Activated T-cell treated with anti-CD3 and anti-CD28 coated beads, Interleukin-2, amount 50 U/mL, for 1 hour (primary cell): ENCODE results near the gene KLHL2.

Experiments
- DNase-seq: peaks from one replicate; pipeline ENCODE4 v3.0.0-alpha.2; 2020

KLHL2 gene

DNA sequence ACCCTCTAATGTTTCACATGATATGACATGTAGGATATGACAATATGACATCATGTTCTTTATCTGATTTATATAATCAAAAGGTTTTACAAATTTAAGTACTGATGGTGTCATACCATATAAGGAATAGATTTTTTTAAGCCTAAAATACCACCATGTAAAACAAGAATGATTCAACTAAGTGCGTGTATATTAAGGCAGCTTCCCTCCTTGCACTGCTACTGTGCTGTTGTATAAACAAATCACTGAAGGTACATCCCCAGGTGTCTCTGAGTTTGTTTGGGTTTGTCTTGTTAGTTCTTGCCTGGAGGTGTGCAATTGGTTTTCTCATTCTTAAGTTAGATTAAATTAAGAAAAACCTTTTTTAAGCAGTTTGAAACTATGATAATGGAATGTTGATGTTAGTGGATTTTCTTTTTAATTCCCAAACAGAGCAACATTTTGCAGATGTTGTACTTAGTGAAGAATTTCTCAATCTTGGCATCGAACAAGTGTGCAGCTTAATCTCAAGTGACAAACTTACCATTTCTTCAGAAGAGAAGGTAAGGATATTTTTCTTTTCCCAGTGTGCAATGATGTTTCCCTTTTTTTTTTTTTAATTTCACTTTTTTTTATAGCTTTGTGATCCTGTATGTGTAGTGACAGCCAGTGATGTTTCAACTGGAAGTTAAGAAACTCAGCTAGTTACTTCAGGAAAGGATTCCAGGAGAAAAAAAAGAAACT is 86.7 kb downstream of the KLHL2 start:
- DNase-seq = no peak

- no peak for DNase-seq
Observed at GRCh38 chr4:165294907-165295306, 87.5 kb downstream of the KLHL2 start.

DNA sequence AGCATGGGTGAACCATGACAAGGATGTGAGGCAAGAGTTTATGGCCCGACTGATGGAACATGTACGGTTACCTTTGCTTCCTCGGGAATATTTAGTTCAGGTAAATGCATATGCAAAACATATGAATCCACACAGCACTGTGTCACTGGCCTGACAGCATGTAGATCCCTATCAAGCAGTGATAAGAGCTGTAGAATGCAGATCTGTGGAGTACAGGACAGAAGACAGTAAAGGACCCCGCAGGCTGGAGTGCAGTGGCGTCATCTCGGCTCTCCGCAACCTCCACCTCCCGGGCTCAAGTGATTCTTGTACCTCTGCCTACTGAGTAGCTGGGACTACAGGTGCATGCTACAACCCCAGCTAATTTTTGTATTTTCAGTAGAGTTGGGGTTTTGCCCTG is 90.3 kb downstream of the KLHL2 start:
- DNase-seq = no peak

DNA sequence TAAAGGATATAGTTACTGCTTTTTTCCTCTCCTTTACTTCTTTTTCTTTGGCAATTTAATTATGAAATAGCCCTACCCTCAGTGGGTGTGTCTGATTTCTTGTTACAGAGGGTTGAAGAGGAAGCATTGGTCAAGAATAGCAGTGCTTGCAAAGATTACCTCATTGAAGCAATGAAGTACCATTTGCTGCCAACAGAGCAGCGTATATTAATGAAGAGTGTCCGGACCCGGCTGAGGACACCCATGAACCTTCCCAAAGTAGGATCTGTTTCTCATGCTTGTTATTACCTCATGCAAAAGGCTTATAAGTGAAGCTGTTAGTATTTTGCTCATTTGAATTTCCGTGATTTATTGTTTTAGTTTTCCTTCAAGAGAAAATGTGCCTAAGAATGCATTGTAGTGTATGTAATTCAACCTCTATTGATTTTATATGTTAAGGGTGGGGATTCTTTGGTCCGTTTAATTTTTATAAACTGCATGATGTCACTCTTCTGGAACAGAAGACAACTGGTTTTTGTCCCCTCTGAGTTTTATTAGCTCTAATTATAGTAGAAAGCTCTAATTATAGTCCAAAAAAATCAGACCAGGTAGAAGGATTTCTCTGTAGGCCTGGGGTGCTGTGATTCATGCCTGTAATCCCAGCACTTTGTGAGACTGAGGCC is 92.2 kb downstream of the KLHL2 start:
- no peak for DNase-seq

- DNase-seq = no peak
Observed at GRCh38 chr4:165301833-165302232, 94.5 kb downstream of the KLHL2 start.

DNA sequence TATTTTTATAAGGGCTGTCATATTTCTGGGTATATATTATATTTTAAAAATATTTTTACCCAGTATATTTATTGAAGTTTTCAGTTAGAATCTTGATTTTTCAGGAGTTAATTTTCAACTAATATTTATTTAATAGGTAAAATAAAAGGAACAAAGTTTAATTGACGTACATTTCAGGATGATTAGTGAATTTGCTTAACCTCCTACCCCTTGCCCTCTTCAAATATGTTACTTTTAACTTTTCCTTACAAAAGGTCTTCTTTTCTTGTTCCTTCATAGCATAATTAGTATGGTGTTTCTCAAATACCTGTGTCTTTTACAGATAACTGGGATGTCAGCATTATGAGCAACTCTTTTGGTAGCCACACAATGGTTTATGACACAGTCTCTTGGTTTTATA is 95.3 kb downstream of the KLHL2 start:
- DNase-seq = no peak

DNA sequence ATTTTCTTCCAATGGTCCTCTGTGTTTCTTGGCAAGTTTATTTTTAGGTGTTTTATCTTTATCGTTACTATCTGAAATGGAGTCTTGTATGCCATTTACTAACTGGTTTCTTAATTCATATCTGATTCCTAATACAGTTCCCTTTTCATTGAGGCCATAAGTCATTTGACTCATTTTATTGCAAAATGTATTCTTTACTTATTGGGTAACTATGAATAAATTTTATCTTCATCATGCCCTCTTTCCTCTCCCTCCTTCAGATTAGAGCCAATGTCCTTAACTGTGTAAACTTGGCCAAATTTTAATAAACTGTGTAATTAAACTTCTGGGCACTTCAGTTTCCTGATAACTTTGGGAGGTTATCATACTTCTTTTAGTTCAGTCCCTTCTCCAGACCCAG is 100.8 kb downstream of the KLHL2 start:
- no peak for DNase-seq

DNA sequence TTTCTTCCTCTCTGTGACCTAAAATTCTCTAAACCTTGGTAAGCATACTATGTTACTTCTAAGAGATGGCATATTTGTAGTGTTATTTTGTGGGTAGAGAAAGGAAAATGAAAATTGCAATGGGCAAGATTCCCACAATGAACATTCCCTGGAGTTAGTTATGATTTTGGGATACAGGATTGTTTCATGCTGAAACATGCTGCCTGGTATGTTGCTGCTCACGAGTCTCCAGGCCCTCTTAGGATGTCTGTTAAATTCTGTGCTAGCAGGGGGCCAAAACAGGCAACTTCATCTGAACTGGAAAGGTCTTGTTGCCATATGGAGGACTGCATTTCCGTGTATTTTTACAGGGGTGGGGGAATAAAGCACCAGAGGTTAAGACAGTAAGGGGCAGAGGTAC is 101.2 kb downstream of the KLHL2 start:
- DNase-seq = no peak

DNA sequence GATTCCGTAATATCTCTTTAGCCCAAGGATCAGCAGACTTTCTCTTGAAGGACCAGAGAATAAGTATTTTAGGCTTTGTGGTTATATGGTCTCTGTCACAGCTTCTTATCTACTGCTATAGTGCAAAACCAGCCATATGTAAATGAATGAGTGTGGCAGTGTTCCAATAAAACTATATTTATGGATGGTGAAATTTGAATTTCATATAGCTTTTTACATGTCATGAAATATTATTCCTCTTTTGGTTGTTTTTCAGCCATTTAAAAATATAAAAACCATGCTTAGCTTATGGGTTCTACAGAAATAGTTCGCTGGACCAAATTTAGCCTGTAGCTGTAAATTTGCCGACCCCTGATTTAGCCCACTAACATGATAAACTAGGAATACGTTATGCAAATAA is 102.1 kb downstream of the KLHL2 start:
- no peak for DNase-seq

GRCh38 chr4:165312506-165312905 is 105.1 kb downstream of the KLHL2 start:
- no peak for DNase-seq

DNA sequence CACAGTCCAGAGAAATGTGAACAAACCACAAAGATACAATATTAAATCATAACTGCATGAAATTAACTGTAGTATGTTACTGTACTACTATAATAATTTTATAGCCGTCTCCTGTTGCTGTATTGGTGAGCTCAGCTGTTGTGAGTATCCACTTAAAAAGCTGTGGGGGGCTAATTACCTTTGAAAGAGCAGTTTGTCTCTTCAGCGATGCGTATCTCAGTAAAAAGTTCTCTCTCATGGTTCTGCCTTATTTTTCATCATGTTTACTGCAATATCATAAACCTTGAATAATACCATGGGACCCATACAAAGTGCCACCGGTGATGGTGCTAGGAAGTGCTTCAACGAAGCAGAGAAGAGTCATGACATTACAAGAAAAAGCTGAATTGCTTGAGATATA is 111.7 kb downstream of the KLHL2 start:
- no peak for DNase-seq

DNA sequence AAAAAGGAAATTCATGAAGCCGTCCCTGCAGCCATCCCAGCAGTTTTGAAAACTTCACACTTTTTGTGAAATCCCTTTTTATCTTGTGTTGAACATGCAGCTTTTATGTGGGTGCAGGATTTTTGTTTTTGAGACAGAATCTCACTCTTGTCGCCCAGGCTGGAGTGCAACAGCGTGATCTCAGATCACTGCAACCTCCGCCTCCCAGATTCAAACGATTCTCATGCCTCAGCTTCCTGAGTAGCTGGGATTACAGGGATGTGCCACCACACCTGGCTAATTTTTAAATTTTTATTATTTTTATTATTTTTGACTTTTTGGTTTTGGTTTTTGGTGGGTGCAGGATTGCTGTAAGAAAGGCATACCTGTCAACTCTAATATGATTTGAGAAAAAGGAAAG is 112.1 kb downstream of the KLHL2 start:
- DNase-seq = no peak

DNA sequence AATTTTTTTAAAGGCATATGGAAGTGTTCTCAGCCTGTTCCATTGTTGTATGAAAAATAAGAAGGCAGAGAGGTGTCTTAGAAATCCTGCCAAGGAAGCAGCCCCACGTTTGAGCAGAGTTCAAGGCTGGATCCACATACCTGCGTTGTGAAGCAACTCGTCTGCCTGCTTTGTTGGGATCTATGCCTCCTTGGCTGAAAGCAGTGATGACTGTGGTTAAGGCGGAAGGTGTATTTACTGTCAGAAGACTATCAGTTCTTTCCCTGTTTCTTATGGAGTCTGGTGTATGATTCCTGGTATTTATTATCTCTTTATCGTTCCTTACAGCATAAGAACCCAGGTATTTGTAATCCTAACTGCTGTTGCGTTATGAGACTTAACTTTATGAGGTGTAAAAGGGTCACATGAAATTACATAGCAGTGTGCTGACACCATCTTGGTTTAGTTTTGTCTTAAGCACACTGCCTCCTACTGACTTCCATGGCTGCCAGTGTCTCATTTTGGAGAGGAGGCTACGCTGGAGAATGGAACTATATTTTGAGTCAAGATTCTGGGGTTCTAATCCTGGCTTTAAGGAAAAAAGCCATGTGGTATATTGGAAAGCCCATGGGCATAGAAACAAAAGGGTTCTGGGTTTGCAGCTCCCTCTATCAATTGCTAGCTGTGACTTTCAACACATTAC is 117.0 kb downstream of the KLHL2 start:
- no peak for DNase-seq

DNA sequence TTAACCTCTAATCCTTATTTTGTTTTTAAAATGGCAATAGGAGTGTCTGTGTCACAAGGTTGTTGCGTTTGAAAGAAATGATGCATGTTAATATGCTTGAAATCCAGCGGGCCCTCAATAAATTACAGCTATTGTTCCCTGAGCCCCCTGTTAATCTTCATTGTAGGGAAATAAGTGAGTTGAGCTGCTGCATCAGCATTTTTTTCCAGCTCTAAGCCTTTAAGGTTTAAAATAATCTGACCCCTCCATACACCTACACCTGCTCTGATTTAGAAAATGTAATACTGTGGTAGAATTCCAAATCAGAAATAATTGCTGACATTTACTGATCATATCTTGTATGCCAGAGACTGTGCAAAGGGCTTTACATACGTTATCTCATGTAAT is 117.5 kb downstream of the KLHL2 start:
- DNase-seq = no peak

- DNase-seq = no peak
Observed at GRCh38 chr4:165325732-165326512, 118.6 kb downstream of the KLHL2 start.

DNA sequence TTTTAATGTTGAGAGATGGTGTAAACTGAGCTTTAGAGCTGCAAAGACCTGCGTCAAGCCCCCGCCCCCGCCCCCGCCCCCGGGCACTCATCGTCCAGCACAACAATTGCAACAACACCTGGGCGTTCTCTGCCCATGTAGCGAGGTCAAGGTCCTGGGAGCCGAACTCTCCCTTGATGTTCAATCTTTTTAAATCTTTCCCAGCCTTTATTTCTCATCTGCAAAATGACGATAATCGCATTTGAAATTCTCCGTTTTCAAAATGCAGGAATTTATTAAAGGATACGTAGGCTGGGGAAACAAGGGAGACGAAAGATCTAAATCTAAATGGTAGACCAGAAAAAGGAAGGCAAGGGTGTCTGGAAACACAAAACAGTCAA is 119.5 kb downstream of the KLHL2 start:
- peak; percentile 28 for DNase-seq

DNA sequence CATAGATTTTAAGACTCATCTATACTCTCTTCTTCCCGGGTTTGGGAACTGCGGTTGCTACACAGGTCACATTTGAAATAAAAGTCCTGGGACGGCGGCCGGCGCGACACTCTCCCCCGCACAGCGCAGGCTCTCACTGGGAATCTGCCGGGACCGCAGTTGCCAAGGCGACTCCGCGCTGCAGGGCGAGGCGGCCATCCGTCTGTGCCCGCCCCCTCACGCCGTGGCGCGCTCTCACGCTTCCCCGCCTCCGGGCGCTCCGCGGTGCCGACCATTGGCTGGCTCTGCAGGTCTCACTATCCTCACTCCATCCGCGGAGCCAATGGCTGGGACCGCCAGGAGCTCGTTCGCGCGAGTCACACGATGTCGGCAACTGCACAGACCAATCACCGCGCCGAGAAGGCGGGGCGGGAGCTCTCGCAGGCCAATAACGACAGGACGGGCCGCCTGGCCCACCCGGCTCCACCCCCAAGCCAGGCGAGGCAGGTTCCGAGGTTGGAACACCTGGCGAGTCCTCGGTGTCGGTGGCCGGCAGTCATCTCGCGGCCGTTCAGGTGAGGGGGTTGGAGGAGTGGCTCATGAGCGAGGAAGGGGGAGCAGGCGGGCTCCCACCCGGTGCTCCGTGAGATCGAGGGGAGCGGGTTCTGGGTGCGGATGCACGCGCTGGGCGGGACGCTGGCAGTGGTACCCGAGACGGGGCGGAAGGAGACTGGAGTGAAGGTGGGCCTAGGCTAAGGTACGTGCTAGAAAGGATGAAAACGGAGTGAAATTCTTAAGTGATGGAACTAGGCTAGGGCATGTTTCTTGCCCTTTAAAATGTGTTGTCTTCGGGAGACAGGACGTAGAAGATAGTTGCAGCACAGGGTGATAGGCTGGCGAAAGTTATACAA is 120.1 kb downstream of the KLHL2 start, which contains the start of gene MSMO1:
MSMO1 (plus strand) TSS at position 459 of the 890 bp plus-strand sequence. CDS start 5,702 bp downstream, outside the sequence.
- DNase-seq = peak; percentile 97

DNA sequence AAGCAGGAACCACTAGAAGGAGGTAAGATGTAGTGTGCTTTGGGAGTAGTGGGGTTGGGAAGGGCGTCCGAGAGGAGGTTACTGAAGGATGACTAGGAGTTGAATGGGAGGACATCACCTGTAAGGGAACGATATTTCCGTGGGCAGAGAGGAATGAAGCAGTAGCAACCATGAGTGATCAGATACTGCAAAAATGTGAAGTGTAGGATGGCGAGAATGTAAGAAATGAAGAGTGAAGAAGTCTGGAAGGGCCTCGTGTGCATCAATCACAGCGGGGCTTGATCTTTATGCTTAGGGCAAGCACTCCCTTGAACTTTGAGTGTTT is 120.7 kb downstream of the KLHL2 start:
- no peak for DNase-seq

- DNase-seq = no peak
Observed at GRCh38 chr4:165328708-165329107, 121.3 kb downstream of the KLHL2 start.

DNA sequence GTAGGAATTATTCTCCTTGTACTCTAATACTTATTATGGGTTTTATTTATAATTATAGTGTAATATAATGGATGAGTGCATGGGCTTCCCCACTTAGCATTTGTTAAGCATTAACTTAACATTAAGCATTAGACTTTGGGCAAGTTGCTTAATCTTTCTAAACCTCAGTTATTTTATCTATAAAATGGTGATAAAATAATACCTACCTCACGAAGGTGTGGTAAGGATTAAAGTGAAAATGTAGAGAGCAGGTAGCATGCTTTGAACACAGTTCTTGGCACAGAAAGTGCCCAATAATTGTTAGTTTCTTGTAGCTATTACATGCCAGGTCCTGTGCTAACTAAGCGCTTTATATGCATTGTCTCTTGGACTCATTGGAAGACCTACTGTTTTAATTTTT is 122.7 kb downstream of the KLHL2 start:
- no peak for DNase-seq

DNA sequence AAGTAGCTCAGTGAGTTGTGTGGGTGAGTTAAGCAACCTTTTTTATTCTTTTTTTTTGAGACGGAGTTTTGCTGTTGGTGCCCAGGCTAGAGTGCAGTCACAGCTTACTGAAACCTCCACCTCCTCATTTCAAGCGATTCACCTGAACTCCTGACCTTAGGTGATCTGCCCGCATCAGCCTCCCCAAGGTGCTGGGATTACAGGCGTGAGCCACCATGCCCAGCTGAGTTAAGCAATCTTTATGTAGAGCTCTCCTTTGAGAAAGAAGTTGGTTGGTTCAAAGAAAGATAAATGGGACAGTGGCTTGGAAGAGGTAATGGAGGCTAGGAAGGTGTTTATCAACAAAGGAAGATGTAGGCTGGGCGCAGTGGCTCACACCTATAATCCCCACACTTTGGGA is 123.3 kb downstream of the KLHL2 start:
- DNase-seq = no peak

GRCh38 chr4:165331359-165331758 is 124.0 kb downstream of the KLHL2 start:
- DNase-seq = no peak

GRCh38 chr4:165331823-165332222 is 124.5 kb downstream of the KLHL2 start:
- DNase-seq = no peak
